KMS-11 (cell line): ENCODE data around the gene CD93.

Source experiments
- H2AFZ ChIP-seq: fragments of 200-600 bp; sonication (generic); 2 replicates; pipeline ENCODE4 v1.6.1; 2016; ENCODE audit warnings: antibody characterized with exemption, mixed run types, low read depth
- H3K27ac ChIP-seq: fragments of 200-600 bp; sonication (generic); 2 replicates; pipeline ENCODE4 v1.6.1; 2016; ENCODE audit warnings: mild to moderate bottlenecking, mixed run types
- H3K27me3 ChIP-seq: fragments of 200-600 bp; sonication (generic); 2 replicates; pipeline ENCODE4 v1.6.1; 2017; ENCODE audit warnings: mild to moderate bottlenecking, low read depth, mixed run types, moderate library complexity; ENCODE audit not compliant: insufficient read depth
- H3K36me3 ChIP-seq: fragments of 200-600 bp; sonication (generic); 2 replicates; pipeline ENCODE4 v1.6.1; 2017; ENCODE audit warnings: mild to moderate bottlenecking, mixed run types; ENCODE audit not compliant: insufficient read depth
- H3K4me1 ChIP-seq: fragments of 200-600 bp; sonication (generic); 2 replicates; pipeline ENCODE4 v1.6.1; 2016; ENCODE audit warnings: mild to moderate bottlenecking, low read depth, mixed run types; ENCODE audit not compliant: poor library complexity, severe bottlenecking
- H3K4me2 ChIP-seq: fragments of 200-600 bp; sonication (generic); 2 replicates; pipeline ENCODE4 v1.7.0; 2016; ENCODE audit warnings: mild to moderate bottlenecking, mixed run types
- H3K4me3 ChIP-seq: fragments of 200-600 bp; sonication (generic); IDR thresholded peaks from 2 replicates; pipeline ENCODE4 v1.6.1; 2017; ENCODE audit warnings: low read depth, low read length, mixed read lengths; ENCODE audit not compliant: insufficient read depth
- H3K79me2 ChIP-seq: fragments of 200-600 bp; sonication (generic); 2 replicates; pipeline ENCODE4 v1.6.1; 2016; ENCODE audit warnings: low read depth, mixed run types; ENCODE audit not compliant: insufficient read depth
- H3K9ac ChIP-seq: fragments of 200-600 bp; sonication (generic); 2 replicates; pipeline ENCODE4 v1.6.1; 2016; ENCODE audit warnings: mild to moderate bottlenecking, mixed run types
- H4K20me1 ChIP-seq: fragments of 200-600 bp; sonication (generic); 2 replicates; pipeline ENCODE4 v1.6.1; 2016; ENCODE audit warnings: mild to moderate bottlenecking, mixed run types; ENCODE audit not compliant: insufficient read depth
- CTCF ChIP-seq: fragments of 200-600 bp; sonication (generic); conservative IDR thresholded peaks from 2 replicates; pipeline ENCODE4 v1.6.1; 2017; ENCODE audit warnings: low read depth, mild to moderate bottlenecking, antibody characterized with exemption, low read length, moderate library complexity, mixed read lengths

Gene CD93

GRCh38 chr20:23050076-23050838 is 35.9 kb downstream of the CD93 start:
- H3K4me1 ChIP-seq: no peaks in the 10 kb centered on the region
- H3K27me3 ChIP-seq: no peaks in the 10 kb centered on the region
- no peak overlapping the region for H3K27ac ChIP-seq
- no peaks in the 10 kb centered on the region for H3K79me2 ChIP-seq
- no peak overlapping the region for H3K4me3 ChIP-seq
- no peak overlapping the region for H3K9ac ChIP-seq
- H3K36me3 ChIP-seq: no peaks in the 10 kb centered on the region
- no peaks in the 10 kb centered on the region for H4K20me1 ChIP-seq
- no peak for TF ChIP-seq CTCF
- H2AFZ ChIP-seq: no peak overlapping the region
- no peak overlapping the region for H3K4me2 ChIP-seq

DNA sequence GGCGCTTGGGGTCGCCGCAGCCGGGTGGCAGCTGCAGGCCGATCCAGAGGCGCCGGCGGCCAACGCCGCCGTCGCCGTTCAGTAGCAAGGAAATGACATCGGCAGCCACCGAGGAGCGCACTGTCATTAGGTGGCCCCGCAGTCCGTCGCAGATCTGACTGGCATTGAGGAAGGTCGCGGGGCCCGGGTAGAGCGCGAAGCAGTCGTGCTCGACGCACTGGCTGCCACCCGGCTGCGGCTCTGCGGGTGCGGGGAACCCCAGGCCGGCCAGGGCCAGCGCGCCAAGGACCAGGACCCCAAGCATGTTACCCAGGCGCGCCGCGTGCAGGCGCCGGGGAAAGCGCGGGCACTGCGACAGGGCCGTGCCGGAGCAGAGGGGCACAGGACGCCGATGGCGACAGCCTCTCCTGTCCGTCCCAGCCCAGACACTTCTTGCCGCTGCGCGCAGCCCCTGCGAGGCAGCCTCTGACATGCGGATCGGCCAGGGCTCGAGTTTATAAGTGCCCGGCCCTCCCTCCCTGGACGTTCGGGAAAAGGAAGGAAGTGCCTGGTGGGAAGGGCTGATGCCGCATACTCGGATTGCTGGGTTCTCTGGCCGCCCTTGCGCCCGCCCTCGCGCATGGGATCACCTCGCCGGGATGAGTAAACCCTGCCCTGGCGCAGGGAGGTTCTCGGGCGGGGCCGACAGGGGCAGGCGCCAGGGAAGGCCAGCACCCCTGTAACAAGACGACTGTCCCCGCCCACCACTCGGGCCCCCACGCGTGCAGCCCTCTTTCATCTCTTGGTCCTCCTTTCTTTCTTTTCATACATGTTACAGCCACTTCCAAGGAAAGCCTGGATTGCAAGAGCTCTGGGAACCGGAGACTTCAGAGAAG is 36.7 kb downstream of the CD93 start, which contains the start of gene THBD:
Gene THBD, minus strand, starts transcription at position 472 of the 875 bp plus-strand sequence. Its CDS starts 168 bp downstream, at position 304.
- no peaks in the 10 kb centered on the region for H4K20me1 ChIP-seq
- H3K79me2 ChIP-seq: no peaks in the 10 kb centered on the region
- no peak within 1 kb of the TSS for H3K4me3 ChIP-seq
- no peaks in the 10 kb centered on the region for H3K27me3 ChIP-seq
- H2AFZ ChIP-seq: no peak within 1 kb of the TSS
- no peak within 1 kb of the TSS for H3K27ac ChIP-seq
- H3K36me3 ChIP-seq: no peaks in the 10 kb centered on the region
- H3K4me1 ChIP-seq: no peaks in the 10 kb centered on the region
- no peak within 1 kb of the TSS for H3K9ac ChIP-seq
- H3K4me2 ChIP-seq: no peak within 1 kb of the TSS
- no peak for TF ChIP-seq CTCF

DNA sequence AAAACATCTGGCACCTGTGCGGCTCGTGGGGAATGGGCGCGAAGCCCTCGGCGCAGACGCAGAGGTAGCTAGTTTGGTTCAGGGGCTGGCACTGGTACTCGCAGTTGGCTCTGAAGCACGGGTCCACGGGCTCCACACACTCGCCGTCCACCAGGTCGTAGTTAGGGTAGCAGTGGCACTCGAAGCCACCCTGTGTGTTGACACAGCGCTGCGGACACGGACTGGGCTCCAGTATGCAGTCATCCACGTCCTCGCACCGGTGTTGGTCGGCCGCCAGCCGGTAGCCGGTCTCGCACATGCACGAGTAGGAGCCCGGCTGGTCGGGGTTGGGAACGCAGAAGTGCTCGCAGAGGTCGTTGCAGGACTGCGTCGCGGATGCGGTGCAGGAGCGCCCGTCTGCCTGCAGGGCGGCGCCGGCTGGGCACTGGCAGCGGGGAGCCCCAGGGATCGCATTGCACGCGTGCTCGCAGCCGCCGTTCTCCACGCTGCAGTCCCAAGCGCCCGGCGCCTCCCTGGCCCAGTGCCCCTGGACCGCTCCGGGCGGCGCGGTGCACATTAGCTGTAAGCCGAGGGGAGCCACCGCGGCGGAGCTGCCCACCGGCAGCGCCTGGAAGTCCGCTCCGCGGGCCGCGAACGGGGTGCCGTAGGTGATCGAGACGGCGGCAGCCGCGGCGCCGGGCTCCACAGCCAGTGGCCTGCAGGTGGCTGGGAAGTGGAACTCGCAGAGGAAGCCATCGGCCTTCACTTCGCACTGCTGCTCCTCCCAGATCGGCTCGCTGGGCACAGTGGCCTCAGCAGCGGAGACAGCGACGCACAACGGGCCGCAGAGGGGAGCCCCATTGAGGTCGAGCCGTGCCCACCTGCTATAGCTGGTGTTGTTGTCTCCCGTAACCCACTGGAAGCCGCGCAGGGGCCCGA is 37.6 kb downstream of the CD93 start:
- H3K4me2 ChIP-seq: no peak overlapping the region
- no peak for TF ChIP-seq CTCF
- H3K4me1 ChIP-seq: no peaks in the 10 kb centered on the region
- H3K27ac ChIP-seq: no peak overlapping the region
- H4K20me1 ChIP-seq: no peaks in the 10 kb centered on the region
- H3K79me2 ChIP-seq: no peaks in the 10 kb centered on the region
- H3K36me3 ChIP-seq: no peaks in the 10 kb centered on the region
- H3K9ac ChIP-seq: no peak overlapping the region
- no peak overlapping the region for H2AFZ ChIP-seq
- no peaks in the 10 kb centered on the region for H3K27me3 ChIP-seq
- H3K4me3 ChIP-seq: no peak overlapping the region

DNA sequence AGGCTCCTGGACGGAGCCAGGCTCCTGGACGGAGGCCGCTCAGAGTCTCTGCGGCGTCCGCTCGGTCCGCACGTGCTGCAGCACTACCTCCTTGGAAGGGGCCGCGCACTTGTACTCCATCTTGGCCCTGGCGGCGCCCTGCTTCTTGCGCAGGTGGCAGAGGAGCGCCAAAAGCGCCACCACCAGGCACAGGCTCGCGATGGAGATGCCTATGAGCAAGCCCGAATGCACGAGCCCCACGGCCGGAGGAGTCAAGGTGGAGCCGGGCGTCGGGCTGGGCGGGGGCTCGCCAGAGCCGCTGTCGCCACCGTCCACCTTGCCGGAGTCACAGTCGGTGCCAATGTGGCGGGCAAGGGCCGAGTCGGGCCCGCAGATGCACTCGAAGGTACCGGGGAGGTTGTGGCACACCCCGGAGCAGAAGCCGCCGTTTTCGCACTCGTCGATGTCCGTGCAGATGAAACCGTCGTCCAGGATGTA is 38.3 kb downstream of the CD93 start:
- Histone ChIP-seq H3K79me2 (no peaks in the 10 kb centered on the region), H3K27ac (no peak overlapping the region), H3K9ac (no peak overlapping the region), H4K20me1 (no peaks in the 10 kb centered on the region), H3K27me3 (no peaks in the 10 kb centered on the region), H3K4me2 (no peak overlapping the region), H2AFZ (no peak overlapping the region), H3K36me3 (no peaks in the 10 kb centered on the region), H3K4me1 (no peaks in the 10 kb centered on the region), H3K4me3 (no peak overlapping the region)
- no peak for TF ChIP-seq CTCF
